HG03571 (cell line): ENCODE data around the gene NPBWR2.

ENCODE experiments used
- ATAC-seq: cut with Tn5 transposase; IDR thresholded peaks from one replicate; pipeline ENCODE4 v1.9.1; 2021; ENCODE audit not compliant: unreplicated experiment

Gene NPBWR2

DNA sequence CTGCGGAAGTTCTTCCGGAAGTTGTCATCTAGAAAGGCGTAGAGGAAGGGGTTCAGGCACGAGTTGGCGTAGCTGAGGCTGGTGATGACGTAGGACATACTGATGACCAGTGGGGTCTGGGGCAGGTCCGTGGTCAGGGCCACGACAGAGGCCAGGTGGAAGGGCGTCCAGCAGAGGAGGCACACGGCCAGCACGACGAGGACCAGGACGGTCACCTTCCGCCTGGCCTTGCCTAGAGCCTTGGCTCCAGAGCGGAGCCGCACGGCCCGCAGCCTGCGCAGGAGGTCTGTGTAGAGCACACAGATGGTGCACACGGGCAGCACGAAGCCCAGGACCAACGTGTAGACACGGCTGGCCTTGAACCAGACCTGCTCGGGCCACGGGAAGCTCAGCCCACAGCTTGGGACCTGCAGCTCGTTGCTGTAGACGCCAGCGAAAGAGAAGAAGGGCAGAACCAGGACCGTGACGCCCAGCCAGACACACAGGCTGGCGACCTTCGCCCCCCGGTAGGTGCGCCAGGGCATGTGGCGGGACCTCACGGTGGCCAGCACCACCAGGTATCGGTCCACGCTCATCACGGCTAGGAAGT is 1.4 kb downstream of the NPBWR2 start:
- ATAC-seq: no peak

DNA sequence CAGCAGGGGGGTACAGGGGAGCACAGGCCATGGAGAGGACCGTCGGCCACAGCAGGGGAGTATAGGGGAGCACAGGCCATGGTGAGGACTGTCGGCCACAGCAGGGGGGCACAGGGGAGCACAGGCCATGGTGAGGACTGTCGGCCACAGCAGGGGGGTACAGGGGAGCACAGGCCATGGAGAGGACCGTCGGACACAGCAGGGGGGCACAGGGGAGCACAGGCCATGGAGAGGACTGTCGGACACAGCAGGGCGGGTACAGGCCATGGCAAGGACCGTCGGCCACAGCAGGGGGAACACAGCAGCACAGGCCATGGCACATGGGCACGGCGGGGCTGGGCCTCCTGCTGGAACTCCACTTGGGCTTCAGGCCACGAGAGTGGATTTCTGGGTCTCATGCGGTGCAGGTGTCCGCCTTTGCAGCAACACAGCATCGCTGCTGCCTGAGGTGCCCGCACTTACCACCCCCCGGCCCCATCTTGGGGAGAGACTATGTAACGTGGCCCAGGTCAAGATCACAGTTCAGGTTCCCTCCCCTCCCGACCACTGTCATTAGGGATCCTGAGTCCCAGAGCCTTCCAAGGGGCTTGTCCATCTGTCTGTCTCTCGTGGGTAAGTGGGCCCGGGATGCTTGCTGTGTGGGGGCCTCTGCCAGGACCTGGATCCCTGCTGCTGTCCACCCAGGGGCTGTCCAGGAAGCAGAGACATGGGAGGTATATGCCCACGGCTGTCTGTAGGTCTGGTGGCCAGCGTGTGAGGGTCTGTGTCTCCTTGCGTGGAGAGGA is 2.5 kb downstream of the NPBWR2 start:
- ATAC-seq: no peak

DNA sequence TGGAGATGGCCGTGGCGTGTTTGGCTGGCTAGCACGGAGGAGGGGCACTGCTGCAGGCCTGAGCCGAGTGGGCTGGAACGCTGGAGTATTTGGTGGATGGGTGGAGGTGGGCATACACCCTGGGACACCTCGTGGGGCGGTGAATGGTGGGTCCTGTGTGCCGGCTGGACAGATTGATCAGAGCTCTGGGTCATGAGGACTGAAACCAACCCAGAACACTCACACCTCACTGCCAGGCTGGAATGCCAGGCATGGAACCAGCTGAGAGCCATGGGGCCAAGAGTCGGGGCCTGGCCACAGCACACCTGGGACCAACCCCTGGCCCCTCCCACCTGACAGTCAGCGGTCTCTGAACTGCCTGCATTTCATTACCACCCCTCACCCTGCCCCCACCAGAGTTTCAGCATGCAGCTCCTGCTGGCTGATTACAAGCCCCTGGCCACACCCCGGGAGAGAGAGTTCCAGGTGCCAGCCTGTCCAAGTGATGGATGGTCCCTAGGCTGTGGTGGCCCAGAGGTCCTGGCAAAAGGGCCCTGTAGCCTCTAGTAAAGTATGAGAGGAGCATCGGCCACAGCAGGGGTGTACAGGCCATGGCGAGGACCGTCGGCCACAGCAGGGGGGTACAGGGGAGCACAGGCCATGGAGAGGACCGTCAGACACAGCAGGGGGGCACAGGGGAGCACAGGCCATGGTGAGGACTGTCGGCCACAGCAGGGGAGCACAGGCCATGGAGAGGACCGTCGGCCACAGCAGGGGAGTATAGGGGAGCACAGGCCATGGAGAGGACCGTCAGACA is 3.3 kb downstream of the NPBWR2 start:
- no peak for ATAC-seq

DNA sequence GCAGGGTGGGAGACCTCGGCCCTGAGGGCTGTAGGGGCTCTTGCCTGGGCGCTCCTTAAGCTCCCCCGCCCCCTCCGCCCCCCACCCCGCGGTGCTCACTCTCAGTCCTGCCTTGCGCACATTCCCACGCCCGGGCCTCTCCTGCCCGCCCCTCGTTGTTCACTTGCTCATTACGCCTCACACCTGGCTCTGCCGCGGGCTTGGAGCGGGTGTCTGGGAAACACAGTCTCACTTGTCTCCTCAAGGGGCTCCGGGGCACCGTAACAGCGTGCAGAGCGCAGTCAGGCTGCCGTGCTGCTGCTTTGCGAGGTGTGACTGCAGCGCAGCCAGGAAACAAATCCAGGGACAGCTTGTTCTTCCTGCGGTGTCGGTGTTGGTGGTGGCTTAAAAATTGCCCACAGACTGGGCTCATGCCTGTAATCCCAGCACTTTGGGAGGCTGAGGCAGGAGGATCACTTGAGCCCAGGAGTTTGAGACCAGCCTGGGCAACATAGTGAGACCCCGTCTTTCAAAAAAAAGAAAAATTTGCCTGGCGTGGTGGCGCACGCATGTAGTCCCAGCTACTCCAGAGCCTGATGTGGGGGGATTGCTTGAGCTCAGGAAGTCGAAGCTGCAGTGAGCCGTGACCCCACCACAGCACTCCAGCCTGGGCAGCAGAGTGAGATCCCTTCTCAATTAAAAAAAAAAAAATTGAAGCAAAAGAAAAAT is 4.6 kb downstream of the NPBWR2 start:
- ATAC-seq: no peak

DNA sequence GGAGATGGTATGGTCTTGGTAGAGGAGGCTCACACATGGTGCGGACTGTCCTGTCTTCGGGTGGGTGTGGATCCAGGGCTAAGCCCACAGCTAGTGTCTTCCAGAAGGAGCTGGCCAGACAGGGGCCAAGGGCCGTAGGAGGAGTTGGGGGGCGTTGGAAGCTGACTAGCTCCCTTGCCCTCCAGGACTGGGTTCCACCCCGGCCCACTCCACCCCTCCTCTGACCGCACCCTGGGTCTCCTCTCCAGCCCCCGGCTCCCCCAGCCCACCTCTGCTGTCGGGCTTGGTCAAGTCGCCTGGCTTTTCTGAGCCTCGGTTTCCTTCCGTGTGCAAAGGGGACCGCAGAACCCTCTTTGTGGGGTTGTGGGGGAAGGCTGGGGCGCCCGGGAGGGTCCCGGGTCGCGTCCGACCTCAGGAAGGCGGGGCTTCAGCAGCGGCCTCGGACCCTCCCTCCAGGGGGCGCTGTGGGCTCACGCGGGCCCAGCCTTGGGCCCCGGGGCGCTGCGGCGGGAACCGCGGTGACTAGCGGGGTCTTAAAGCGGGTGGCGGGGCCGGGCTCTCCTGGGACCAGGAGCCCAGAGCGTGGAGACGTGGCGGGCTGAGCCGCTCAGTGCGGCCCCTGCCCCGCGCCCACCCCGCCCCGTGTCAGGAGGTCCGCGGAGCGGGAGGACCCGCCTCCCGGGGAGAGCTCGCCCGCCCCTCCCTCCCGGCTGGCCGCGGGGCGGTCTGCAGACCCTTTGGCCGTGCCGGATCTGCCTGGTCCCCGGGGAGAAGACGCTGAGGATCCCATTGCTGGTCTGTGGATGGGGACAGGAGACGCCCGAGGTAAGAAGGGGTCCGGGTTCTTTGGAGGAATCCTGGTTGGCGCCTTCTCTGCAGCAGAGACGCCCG is 5.4 kb downstream of the NPBWR2 start:
- no peak for ATAC-seq

DNA sequence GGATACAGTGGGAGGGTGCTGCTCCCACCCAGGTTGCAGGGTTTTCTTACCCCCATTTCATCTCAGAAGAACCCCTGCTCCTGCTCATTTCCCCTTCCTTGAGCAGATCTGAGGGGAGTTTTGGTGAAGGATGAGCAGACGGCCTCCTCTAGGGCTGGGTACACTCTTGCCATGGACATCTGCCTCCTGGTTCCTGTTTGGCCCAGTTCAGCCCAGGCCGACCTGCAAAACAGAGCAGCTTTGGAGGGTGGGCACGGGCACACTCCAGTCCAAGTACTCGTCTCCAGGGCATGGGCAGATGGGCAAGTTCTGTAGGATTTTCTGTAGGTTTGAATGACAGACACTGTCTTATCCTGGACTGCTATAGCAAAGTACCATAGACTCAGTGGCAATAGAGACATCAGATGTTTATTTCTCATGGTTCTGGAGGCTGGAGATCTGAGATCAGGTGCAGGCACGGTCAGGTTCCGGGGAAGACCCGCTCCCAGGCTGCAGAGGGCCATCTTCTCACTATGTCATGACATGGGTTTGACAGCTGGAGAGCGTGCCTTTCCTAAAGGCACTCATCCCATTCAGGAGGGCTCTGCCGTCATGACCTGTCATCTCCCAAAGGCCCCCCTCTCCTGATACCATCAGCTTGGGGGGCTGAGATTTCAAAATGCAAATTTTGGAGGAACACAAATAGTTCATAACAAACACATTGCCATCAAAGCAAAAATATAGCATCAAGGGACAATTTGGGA is 6.2 kb downstream of the NPBWR2 start:
- ATAC-seq: no peak

DNA sequence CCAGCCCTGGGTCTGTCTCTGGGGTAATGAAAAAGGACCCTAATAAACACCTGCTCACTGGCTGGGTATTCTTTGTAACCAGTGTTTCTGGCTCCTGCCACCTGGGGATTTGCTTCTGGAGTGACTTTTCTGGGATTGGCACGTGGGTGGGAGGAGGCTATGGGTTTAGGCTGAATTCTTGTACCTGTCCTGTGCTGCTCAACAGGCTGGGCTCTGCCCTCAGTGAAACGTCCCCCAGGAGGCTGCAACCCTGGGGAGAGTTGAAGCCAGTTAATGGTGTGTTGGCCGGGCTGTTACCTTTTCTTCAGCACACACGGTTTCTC is 6.8 kb downstream of the NPBWR2 start:
- ATAC-seq: no peak

DNA sequence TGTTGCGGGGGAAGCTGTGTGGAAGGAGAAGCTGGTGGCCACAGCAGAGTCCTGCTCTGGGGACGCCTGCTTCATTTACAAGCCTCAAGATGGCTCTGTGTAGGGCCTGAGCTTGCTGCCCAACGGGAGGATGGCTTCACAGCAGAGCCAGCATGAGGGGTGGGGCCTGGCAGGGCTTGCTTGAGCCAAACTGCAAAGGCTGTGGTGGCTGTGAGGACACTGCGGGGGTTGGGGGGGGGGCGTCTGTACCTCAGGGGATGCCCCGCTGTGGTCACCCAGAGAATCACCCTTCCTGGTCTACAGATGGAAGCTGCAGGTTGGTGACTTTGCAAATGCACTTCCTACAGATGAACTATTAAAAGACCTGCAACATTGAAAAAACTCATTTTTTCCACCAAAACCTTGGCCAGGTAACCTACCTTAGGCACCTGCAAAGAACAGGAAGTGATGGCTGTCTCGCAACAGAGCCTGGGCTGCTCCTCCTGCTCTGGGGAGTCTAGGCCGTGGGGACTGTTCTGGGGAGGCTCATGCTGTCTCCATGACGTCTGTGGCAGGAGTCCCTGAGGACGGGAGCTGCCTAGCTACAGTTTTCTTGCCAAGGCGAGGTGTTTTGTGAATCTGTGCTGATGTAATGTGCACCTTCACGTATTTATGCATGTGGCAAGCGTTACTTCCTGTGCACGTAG is 7.3 kb downstream of the NPBWR2 start:
- no peak for ATAC-seq

DNA sequence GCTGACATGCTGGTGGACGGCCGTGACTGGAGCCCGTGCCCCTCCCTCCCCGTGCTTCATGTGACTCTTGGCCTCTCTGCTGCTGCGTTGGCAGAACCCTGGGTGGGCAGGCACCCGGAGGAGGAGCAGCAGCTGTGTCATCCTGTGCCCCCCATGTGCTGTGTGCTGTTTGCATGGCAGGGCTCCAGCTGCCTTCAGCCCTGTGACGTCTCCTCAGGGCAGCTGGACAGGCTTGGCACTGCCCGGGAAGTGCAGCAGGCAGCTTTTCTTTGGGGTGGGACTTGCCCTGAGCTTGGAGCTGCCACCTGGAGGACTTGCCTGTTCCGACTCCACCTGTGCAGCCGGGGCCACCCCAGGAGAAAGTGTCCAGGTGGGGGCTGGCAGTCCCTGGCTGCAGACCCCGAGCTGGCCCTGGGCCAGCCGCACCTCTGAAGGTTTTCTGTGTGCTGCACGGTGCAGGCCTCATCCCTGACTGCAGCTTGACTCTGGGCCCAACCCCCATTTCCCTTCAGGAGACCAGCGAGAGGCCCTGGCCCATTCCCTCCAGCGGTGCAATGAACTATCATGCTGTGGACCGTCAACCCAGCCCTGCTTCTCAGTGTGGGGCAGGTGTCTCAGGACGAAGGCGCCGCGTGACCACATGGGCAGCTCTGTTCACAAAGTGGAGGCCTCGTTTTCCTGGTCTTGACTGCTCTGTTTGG is 8.1 kb downstream of the NPBWR2 start:
- no peak for ATAC-seq

DNA sequence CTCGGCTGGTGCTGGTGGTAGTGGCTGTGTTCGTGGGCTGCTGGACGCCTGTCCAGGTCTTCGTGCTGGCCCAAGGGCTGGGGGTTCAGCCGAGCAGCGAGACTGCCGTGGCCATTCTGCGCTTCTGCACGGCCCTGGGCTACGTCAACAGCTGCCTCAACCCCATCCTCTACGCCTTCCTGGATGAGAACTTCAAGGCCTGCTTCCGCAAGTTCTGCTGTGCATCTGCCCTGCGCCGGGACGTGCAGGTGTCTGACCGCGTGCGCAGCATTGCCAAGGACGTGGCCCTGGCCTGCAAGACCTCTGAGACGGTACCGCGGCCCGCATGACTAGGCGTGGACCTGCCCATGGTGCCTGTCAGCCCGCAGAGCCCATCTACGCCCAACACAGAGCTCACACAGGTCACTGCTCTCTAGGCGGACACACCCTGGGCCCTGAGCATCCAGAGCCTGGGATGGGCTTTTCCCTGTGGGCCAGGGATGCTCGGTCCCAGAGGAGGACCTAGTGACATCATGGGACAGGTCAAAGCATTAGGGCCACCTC is 8.8 kb downstream of the NPBWR2 start:
- no peak for ATAC-seq

DNA sequence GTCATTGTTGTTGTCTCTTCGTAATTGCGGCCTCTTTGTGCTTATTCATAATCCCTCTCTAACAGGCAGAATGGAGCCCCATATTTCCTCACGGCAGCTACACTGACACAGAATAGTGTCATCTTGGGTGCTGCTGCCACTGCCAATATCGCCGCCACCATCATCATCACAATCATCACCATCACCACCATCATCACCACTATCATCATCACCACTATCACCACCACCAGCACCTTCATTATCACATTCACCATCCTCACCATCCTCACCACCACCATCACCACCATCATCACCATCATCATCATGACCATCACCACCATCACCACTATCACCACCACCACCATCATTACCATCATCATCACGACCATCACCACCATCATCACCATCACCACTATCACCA is 10.8 kb downstream of the NPBWR2 start:
- ATAC-seq: no peak

DNA sequence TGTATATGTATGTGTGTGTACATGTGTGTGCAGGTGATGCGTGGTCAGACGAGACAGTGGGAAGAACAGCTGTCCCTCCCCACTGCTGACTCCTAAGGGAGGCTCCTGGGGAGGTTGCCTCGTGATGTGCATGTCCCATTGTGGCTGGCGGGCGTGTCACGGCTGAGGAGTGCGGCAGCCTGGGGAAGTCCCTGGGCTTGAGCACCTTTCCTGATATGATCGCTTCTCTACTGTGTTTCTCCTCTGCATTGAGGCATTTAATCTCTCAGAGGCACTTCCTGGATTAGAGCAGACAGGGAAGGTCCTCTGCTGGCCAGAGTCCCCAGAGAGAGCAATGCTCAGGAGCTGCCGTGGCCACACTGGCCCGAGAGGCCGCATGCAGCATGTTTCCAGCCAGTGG is 11.4 kb downstream of the NPBWR2 start:
- ATAC-seq: no peak

DNA sequence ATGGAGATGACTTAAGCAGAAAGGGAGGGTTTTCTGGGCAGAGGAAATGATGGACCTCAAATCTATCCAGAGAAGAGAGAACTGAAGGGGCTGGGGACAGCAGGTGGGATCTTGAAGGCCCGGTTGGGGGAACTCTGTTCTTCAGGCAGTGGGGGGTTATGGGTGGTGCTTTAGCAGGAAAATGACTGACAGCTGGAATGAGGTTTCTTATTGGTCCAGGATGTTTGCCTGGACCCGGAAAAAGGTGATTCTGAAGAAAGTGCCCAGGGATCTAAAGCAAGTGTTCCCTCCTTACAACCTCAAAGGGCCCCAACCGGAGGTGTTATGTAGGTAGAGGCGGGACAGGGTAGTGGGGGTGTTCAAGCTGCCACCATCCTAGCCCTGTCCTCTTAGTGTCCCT is 11.9 kb downstream of the NPBWR2 start:
- no peak for ATAC-seq

DNA sequence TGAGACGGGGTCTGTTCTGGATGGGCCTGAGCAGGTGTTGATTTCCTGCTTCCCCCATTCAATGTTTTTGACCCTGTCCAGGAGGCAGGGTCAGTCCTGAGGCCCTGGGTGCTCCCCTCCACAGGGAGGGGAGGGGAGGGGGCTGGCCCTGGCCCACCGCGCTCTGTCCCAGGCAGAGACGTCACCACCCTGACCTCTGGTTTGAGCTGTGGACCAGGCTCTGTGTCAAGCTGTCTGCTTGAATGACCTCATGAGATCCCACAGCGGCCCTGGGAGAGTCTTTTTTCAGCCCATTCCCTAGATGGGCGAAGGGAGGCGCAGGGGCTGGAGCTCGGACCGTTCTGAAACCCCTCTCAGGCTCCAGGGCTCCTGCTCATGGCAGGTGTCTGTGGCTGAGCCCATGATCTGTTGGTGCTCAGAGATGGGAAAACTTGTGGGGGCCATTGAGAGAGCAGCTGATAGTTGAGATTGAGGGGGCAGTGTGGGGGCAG is 14.3 kb downstream of the NPBWR2 start:
- ATAC-seq: no peak

DNA sequence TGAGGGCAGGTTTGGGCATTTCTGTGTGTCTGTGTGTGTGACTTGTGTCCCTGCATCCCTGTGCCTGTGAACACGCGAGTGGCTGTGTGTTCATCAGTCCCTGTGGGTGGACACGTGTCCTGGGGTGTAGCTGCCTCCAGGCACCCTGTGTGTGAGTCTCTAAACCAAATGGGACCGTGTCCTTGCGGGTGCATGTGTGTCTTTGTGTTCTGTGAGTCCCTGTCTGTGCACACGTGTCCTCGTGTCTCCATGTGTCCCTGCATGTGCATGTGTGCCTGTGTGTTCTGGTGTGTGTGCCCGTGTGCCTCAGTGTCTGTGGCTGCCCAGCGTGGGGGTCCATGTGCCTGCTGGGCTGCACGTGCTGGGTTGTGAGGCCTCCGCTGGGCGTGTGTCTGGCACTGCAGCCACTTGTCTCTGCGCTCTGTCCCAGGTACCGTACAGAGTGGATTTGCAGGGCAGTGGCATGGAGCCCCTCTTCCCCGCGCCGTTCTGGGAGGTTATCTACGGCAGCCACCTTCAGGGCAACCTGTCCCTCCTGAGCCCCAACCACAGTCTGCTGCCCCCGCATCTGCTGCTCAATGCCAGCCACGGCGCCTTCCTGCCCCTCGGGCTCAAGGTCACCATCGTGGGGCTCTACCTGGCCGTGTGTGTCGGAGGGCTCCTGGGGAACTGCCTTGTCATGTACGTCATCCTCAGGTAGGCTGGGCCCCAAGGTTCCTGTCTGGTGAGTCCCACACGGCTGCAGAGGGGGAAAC is 14.9 kb downstream of the NPBWR2 start:
- ATAC-seq: no peak

DNA sequence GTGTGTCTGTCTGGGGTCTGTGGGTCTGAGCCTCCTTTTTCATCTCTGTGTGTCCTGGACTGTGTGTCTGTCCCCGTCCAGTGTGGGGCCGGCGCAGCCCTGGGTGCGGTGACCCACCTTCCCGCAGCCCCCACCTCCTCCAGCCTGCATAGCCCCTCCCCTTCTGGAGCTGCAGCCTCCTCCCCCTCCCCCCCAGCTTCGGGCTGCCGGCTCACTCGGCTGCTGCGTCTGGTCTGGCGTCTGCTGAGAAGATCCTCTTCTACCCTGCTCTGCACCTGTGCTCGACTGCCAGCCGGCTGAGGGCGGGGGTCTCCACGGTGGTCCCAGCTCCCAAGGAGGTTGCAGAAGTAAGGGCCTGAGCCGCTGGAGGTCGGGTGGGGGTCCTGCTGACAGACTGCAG is 15.6 kb downstream of the NPBWR2 start:
- ATAC-seq: no peak

DNA sequence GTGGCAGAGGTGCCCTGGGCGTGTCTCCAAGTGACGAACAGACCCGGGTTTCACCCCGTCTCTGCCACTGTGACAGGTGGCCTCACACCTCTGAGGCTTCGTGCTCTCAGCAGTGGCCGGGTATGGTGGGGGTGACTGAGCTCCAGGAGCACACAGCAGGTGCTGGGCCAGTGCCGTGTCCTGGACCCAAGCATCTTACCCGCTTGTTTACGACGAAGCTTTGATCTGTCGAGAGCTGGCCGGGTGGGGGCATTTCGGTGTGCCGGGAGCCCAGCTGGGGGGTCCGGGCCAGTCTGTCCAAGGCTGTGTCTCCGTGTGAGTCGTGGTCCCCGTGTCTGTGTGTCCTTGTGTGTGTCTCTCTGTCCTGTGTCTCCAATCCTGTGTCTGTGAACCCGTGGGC is 16.0 kb downstream of the NPBWR2 start:
- ATAC-seq: no peak

DNA sequence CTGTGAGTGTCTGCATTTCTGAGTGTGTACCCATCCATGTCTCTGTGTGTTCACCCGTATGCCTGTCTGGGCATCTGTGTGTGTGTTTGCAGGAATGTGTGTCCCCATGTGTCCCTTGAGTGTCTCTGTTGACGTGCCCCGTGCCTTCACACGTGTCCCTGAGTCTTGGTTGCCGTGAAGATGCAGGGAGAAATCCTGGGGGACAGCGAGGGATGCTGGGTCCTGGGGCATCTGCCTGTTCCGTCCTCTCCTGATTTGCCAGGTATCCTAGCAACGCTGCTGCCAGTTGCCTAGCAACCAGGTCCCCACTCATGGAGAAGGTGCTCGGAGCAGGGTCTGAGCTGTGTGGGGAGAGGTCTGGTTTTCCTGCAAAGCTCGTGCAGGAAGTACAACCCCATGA is 17.2 kb downstream of the NPBWR2 start:
- no peak for ATAC-seq
